NCI-H1417 (cell line): ENCODE results near the gene KLHL17.
"Not testable (repeated sequence)": the region's sequence is repeated elsewhere in the genome, so short reads cannot be mapped to it uniquely, and the experiment has no call there.

ENCODE experiments used
- DNase-seq, 3 experiments: peaks; one replicate each; lab custom pipeline; 2025; lab: John Stamatoyannopoulos, UW

Gene KLHL17

DNA sequence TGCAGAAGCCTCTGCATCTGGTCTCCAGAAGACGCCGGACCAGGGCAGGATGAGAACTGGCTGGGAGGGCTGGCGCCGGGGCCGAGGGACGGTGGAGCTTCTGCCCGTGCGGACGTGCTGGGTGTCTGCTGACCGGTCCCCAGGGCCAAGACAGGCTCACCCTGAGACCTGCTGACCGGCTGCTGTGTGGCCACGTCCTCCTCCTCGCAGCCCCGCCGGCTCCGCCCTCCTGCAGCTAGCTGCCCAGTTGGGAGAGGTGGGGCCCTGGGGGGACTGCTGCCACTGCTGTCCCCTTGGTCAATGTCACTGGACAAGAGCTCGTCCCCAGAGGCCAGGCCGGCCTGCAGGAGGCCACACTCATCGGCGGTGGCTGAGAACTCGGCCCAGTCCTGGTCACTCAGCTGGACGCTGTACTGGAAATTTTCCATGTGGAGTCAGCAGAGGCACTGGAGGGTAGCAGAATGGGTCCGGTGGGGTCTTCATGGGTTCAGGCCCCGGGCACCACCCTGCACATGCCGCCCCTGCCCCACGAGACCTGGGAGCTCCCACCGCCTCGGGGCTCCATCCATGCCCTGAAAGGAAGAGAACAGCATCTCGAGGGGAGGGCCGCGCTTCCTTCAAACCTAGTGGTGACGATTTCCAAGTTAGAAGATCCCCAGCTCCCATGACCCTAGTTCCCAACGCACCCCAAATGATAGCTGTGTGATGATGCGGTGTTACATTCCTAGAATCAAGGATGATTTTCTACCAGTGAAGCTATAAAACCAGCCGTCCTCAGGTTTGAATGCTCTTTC lies 20.4 kb downstream of the KLHL17 start:
- no peak for DNase-seq

DNA sequence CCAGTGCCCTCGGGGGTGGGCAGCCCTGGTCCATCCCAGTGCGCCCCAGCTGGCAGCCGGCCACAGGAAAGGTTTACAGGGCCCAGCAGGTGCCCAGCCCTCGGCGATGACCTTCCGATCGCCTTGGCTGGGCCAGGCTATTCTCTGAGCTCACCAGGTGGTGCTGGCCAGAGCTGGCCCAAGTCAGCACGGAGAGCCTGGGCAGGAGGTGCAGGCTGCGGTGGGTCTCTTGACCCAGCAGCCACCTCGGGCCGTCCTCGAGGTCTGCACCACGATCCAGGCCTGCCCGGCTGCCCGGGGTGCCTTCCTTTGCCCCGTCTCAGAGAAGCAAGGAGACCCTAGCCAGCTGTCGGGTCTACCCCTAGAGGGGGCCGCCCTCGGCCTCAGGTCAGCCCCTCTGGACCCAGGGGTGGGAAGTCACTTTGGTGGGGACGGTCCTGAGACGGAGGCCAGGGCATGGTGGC lies 21.1 kb downstream of the KLHL17 start:
- DNase-seq, result no peak

DNA sequence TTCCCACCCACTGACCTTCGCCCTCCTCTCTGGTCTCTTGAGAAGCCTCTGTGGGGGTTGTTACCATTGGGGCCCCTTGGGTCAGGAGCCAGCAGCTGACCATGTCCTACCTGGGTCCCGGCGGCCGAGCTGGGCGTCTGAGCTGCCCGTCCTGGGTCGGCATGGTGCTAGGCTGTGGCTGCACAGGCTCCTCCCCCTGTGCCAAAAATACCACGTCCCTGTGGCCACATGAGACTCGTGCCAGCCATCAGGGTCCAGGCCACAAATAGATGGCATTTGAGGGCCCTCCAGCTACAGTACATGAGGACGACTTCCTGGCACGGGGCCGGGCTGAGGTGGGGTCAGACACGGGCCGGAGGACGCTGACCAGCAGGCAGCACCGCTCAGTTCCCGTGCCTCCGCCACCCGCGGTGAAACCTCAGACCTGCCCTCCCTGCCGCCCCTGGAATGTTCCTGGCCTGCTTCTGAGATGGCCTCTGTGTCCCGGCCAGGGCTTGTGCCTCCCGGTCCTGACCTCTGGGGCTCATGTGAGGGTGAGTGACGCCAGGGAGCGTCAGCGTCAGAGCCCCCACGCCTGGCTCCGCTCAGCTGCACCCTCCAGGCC lies 21.7 kb downstream of the KLHL17 start, which contains the start of gene PERM1:
Gene PERM1, minus strand, starts transcription at position 139 of the 604 bp plus-strand sequence. CDS start 1,064 bp downstream, outside the sequence.
- no peak for DNase-seq

DNA sequence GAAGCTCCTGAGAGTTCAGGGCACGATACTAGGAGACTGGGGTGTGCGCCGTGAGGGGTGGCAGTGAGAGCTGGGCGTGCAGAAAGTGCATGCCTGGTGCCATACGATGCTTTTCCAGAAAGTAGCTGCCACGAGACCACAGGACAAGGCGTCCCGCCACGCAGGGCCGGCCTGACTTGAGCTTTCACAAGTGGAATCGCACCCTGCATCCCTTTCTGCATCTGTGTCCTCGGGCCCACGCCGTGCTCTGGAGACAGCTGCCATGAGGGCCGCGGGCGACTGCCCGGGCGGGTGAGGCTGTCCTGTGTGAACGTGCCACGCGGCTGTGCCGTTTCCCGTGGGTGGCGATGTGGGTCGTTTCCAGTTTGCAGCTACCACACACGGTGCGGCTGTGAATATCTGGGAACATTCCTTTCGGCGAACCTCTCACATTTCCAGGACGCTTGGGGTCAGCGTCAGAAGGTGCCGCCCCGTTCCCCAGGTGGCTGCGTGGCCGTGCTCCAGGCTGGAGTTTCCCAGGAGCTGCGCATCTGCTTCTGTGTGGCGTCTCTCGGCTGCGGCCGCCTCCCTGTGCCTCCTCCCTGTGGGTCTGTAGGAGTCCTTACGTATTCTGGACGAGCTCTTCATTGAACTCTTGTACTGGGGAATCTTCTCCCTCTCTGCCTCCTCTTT lies 22.5 kb downstream of the KLHL17 start:
- DNase-seq, result peak in 1 of 3 experiments; percentile 6

DNA sequence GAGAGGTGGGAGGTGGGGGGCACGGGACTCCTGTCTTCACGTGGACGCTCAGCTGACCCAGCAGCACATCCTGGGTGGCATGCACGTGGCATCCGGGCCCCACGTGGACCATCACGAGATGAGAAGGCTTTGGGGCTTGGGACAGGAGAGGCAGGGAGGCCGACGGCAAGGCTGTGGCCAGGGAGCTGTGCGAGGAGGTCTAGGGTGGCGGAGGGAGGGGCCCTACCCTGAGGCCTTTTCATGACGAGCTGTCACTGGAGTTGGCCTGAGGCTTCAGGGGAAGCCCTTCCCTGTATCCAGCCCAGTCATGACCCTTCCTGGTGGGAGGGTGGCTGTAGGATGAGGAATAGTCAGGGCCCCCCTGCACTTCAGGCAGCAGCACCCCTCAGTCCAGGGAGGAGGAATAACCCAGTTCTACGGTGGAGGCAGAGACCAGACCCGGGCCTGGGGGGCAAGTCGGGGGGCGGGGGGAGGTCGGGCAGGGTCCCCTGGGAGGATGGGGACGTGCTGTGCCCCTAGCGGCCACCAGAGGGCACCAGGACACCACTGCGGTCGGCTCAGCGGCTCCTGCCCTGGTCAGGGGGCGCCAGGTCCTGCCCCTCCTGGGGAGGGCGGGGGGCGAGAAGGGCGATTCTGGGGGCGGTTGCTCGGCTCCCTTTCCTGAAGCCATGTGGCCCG lies 23.6 kb downstream of the KLHL17 start:
- peak; percentile 7 to 46 (median 39) for DNase-seq

DNA sequence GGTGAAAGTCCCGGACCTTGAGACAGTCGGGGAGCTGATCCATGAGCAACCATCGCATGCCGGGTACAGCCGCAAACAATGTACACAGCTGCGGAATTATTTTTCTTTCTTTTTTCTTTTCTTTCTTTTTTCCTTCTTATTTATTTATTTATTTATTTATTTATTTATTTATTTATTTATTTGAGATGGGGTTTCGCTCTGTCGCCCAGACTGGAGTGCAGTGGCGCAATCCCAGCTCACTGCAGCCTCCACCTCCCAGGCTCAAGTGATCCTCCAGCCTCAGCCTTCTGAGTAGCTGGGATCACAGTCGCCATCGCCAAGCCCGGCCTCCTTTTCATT lies 24.1 kb downstream of the KLHL17 start:
- no peak for DNase-seq

DNA sequence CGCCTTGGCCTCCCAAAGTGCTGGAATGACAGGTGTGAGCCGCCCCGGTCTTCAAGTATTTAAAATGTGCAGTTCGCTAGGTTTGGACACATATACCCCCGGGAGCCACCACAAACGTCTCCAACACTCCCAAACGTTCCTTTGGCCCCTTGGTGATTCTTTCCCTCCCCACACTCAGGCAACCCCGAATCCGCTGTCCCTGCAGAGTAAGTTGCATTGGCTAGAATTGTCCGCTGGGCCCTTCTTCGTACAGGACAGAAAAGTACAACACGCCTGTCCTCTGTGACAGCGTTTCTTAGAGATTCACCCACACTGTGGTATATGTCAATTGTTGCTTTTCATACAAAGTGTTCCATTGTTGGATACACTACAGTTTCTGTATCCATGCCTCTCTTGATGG lies 24.7 kb downstream of the KLHL17 start:
- no peak for DNase-seq

DNA sequence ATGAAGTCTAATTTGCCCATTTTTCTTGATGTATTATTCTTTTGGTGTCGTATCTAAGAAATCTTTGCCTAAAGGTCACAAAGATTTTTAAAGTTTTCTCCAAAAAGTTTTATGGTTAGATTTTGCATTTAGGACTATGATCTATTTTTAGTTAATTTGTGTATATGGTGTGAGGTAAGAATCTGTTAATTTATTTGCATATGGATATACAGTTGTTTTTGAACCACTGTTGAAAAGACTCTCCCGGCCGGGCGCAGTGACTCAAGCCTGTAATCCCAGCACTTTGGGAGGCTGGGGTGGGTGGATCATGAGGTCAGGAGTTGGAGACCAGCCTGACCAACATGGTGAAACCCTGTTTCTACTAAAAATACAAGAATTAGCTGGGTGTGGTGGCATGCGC lies 27.7 kb downstream of the KLHL17 start:
- not testable (repeated sequence) for DNase-seq

DNA sequence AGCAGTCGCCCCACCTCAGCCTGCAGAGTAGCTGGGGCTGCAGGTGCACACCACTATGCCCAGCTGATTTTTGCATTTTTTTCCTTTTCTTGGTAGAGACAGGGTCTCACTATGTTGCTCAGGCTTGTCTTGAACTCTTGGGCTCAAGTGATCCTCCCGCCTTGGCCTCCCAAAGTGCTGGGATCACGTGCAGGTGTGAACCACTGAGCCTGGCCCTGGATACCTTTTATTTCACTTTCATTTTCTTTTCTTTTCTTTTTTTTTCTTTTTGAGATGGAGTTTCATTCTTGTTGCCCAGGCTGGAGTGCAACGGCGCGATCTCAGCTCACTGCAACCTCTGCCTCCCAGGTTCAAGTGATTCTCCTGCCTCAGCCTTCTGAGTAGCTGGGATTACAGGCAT lies 30.9 kb downstream of the KLHL17 start:
- not testable (repeated sequence) for DNase-seq

DNA sequence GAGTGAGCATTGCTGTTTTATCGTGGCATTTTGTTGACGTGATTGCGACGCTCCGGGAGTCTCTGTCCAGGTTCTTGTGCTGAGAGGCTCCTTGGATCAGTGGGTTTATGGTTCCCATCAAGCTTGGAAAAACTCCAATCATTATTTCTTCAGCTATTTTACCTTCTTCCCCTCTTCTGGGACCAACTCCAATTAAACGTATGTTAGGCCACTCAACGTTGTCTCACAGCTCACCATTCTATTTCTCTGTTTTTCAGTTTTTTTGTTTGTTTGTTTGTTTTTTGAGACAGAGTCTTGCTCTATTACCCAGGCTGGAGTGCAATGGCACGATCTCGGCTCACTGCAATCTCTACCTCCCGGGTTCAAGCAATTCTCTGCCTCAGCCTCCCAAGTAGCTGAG lies 31.5 kb downstream of the KLHL17 start:
- DNase-seq, result no peak

DNA sequence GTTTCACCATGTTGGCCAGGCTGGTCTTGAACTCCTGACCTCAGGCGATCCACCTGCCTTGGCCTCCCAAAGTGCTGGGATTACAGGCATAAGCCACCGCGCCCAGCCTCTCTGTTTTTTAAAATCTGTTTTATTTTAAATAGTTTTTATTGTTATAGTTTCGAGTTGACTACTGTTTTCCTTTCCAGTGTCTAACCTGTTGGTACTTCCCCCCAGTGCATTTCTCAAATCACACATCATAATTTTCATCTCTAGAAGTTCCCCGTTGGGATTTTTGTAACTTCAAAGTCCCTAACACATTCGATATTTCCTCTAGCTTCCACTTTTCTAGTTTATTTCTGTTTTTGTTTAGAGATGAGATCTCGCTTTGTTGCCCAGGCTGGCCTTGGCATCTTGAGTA lies 32.0 kb downstream of the KLHL17 start:
- no peak for DNase-seq

DNA sequence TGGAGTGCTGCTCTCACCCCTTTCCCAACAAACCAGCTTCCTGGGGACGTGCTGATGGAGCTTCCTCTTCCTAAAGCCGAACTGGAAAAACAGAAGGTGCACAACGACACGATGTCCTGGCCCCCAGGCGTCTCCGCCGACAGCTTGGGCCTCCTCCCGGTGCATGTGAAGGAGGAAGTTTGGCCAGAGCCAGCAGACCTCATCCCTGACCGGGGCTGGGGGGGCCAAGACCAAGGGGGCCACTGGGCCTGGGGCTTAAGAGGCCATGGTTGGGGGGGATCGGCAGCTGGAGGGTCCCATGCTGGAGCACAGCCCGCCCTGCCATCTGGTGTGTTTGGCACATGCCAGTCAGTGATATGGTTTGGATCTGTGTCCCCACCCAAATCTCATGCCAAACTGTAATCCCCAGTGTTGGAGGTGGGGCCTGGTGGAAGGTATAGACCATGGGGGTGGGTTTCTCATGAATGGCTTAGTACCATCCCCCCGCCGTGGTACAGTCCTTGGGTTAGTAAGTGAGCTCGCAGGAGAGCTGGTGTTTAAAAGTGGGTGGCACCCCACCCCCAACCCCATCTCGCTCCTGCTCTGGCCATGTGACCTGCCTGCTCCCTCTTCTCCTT lies 33.1 kb downstream of the KLHL17 start:
- DNase-seq, result no peak

DNA sequence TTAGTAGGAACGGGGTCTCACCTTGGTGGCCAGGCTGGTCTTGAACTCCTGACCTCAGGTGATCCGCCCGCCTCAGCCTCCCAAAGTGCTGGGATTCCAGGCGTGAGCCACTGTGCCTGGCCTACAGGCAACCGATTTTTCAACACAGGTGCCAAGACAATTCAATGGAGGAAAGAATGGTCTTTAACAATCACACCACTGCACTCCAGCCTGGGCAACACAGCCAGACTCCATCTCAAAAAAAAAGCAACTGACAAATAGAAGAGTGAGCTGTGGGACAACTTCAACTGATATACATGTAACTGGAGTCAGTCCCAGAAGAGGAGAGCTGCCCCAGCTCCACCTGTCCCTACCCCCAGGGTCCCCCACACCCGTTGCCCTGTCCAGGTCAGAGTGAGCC lies 34.2 kb downstream of the KLHL17 start:
- DNase-seq, result not testable (repeated sequence)

DNA sequence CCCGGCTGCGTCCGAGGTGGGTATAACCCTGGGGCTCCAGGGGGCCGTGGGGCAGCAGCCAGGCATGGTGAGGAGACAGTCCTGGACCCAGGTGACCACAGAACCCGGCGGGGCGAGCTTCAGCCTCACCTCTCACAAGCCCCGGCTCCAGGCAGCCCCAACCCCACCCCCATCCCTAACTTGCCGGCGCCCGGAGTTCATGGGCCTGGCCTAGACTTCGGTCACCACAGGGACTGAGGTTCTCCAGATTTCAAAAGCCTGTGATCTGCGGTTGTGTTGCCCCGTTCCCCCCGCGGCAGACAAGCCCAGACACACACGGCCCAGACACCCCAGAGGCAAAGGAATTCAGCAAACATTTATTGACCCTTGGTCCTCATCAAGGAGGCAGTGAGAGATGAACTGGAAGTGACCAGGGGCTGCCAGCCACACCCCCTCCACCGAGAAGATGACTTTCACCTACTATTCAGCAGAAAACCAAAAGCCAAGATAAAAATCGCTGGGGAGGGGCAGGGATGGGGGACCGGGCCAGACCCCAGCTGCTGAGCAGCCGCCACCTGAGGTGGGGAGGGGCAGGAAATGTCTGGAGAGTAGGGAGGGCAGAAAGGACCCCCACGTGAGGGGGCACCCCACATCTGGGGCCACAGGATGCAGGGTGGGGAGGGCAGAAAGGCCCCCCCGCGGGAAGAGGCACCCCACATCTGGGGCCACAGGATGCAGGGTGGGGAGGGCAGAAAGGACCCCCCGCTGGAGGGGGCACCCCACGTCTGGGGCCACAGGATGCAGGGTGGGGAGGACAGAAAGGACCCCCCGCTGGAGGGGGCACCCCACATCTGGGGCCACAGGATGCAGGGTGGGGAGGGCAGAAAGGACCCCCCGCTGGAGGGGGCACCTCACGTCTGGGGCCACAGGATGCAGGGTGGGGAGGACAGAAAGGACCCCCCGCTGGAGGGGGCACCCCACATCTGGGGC lies 35.6 kb downstream of the KLHL17 start:
- no peak for DNase-seq

DNA sequence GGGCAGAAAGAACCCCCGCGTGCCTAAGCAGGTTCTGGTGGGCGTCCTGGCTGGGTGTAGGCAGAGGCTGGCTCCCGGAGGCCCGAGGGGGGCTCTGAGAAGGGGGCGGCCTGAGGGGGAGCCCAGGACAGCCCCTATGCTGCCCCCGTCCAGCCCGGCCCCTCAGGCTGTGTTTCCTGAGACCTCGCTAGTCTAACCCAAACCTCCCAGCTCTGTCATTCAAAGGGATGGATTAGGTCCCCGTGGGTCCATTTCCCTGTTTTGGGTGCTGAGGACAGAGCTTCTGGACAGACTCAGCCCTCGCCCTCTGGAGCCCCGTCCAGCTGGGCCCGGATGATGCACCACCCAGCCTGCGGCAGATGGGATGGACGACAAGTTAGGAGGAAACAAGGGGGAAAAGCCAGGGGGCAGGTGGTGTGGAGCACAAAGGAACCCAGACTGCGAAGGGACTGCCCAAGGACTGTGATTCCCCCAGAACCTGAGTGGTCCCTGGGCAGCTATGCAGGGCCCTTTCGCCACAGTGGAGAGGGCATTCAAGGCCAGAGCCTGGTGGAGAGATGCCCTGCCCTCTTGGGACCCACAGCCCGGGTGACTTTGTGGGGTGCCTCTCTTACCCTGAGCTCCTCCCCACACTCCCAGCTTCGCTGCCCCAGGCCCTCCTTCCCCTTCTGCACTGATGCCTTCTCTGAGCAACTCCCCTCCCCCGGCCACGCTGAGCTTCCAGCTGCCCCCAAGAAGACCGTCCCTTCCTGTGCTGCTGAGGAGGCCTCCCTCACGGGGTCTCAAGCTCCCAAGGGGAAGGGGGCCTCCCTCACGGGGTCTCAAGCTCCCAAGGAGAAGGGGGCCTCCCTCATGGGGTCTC lies 36.7 kb downstream of the KLHL17 start:
- DNase-seq, result no peak

DNA sequence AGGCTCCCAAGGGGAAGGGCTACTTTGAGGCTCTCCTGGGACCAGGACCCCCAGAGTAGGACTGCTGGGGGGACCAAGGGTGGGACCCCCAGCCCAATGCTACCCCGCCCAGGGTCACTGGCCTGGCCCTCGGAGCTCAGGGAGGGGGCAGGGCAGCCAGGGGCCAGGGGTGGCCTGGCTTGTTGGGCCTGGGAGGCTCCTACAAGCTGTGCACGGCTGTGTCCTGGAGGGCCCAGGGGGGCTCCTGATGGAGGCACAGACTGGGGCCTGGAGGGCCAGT lies 37.3 kb downstream of the KLHL17 start:
- DNase-seq, result no peak

DNA sequence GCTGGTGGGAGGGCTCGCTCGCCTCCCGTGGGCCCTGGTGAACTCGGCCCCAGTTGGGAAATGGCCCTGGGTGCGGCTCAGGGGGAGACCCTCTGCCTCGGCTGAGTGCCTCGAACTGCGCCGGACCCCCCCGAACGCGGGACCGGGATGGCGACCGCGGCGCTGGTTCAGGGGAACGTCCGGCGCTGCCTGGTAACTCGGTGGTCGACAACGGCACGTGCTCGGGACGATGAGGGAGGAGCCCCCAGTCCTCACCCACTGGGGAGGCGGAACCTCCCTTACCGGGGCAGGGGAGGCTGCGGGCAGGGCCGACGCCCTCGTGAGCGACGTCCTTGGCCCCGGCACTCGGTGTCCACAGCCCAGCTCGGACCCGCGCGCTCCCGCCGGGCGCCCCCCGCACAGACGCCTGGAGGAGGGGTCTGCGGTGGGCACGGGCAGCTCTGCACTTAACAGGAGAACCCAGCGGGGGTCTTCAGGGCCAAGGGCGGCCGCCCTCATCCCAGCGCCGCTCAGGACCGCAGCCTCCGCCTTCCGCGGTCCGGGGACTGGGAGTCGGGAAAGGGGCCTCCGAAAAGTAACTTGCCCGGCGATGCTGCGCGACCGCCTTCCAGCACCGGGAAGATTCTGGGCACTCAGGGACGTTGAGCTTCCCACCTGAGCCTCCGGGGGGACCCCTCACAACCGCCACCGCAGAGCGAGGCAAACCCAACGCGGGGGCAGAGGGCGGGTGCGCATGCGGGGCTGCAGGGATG lies 37.8 kb downstream of the KLHL17 start:
- DNase-seq, result no peak

DNA sequence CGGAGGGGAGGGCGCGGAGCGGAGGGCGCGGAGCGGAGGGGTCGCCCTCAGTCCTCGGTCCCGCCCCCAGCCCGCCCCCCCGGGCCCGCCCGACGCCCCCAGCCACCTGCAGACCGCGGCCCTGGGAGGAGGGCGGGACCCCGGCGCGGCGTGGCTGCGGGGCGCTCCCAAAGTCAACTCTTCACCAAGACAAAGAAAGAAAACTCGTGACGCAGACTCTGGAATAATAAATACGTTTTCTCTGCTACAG lies 38.3 kb downstream of the KLHL17 start:
- peak in 2 of 3 experiments; percentile 57 to 73 for DNase-seq

DNA sequence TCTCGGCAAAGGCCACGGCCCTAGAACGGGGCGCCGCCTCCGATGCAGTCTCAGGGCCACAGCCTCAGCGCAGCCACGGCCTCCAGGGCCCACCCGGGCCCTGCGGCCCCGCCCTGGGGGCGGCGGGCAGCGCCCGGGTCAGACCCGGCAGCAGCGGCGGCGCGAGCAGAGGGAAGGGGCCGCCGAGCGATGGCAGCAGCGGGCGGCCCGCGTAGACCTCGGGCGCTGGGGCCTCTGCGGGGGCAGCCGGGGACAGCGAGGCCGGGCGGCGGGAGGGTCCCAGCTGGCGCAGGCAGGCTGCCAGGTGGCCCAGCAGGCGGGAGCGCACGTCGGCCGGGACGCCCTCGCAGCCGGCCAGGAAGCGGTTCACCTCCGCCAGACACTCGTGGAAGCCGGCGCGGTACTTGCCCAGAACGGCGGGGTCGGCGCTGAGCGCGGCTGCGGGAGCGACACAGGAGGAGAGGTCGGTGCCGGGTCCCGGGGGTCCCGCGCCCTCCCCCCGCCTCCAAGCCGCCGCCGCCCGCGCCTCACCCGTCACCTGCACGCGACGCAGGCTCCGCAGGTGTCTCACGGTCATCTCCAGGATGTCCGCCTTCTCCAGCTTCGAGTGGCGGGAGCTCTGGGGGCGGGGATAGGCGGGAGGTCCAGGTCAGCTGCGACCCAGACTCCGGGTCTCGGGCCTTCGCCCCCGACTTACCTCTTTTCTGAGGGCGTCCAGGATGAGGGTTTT lies 38.8 kb downstream of the KLHL17 start:
- peak in 2 of 3 experiments; percentile 60 to 67 for DNase-seq
